Lung (tissue), 12 donors: Measurements from ENCODE around the gene FYB2. TPM values are rescaled to one million over a fixed set of nuclear protein-coding genes. Genes with fewer than 3 reads are reported as not detected.

ENCODE experiments used
- ATAC-seq: fragments of 200-7000 bp; cut with Tn5 transposase; one replicate; pipeline ENCODE4 v1.9.1; 2020; ENCODE audit warnings: moderate number of reproducible peaks; ENCODE audit not compliant: insufficient read depth, low FRiP score
- DNase-seq, 3 donors: peaks; one replicate each; pipeline ENCODE4 v3.0.0-alpha.2; 2013 to 2017
- H3K27ac ChIP-seq, 2 donors: one replicate each; pipeline ENCODE4 v1.5.1; 2013; ENCODE audit warnings: mild to moderate bottlenecking in 2 of 2, moderate library complexity in 2 of 2, control low read depth in 1 of 2, inconsistent platforms in 1 of 2, low read depth in 1 of 2, low read length in 1 of 2
- H3K27me3 ChIP-seq, 3 donors: one replicate each; pipeline ENCODE4 v1.5.1; 2013; ENCODE audit warnings: low read length in 2 of 3; ENCODE audit not compliant: control insufficient read depth in 3 of 3, insufficient read depth in 3 of 3
- H3K36me3 ChIP-seq, 4 donors: one replicate each; pipeline ENCODE4 v1.5.1; 2013; ENCODE audit warnings: low read length in 4 of 4, mild to moderate bottlenecking in 1 of 4, moderate library complexity in 1 of 4; ENCODE audit not compliant: control insufficient read depth in 4 of 4, insufficient read depth in 4 of 4
- H3K4me1 ChIP-seq, 5 donors: one replicate each; pipeline ENCODE4 v1.5.1; 2013; ENCODE audit warnings: low read length in 5 of 5, mild to moderate bottlenecking in 2 of 5, moderate library complexity in 1 of 5; ENCODE audit not compliant: control insufficient read depth in 5 of 5, insufficient read depth in 5 of 5
- H3K4me3 ChIP-seq: one replicate; pipeline ENCODE4 v1.5.1; 2013; ENCODE audit warnings: mild to moderate bottlenecking, control low read depth, moderate library complexity
- H3K9ac ChIP-seq, 2 donors: one replicate each; pipeline ENCODE4 v1.5.1; 2013; ENCODE audit warnings: low read length in 2 of 2, control low read depth in 1 of 2; ENCODE audit not compliant: insufficient read depth in 1 of 2
- H3K9me3 ChIP-seq, 4 donors: one replicate each; pipeline ENCODE4 v1.5.1; 2013; ENCODE audit warnings: low read length in 3 of 4, mild to moderate bottlenecking in 1 of 4, moderate library complexity in 1 of 4; ENCODE audit not compliant: control insufficient read depth in 4 of 4, insufficient read depth in 3 of 4
- WGBS, 2 donors: extraction: QIAGEN DNeasy Blood & Tissue Kit; methylation state at CpG; one replicate each; pipeline ENCODE4 v1.1.7; 2013; 5-methylcytosine and 5-hydroxymethylcytosine counted together
- polyA plus RNA-seq, 2 donors: library from polyadenylated mRNA; stranded (reverse); fragments of 200-250 nt; gene quantifications; one replicate each; pipeline ENCODE4 v1.2.1, GENCODE V29; 2013
- total RNA-seq, 2 donors: library from RNA; depleted of rRNA in 1 of 2; stranded (reverse); fragments of >200 nt in 1 of 2; gene quantifications; one replicate each; pipeline ENCODE4 v1.2.1, GENCODE V29; 2014 to 2021
- TF ChIP-seq, protein P1 (sequence below): IDR thresholded peaks from 2 replicates; pipeline ENCODE4 v1.5.1; 2012; ENCODE audit warnings: mild to moderate bottlenecking; ENCODE audit errors: control extremely low read depth, extremely low read depth
- donor health status: control.
- donor health status: control.
- donor health status: Bipolar disorder and iron deficiency.
- donor health status: healthy.
- donor health status: DM: yes; HTN: yes; CAD: no.

The FYB2 gene
- total and polyA plus RNA-seq, 4 donors, result 0.57 to 8.6 (median 3.0) TPM

DNA sequence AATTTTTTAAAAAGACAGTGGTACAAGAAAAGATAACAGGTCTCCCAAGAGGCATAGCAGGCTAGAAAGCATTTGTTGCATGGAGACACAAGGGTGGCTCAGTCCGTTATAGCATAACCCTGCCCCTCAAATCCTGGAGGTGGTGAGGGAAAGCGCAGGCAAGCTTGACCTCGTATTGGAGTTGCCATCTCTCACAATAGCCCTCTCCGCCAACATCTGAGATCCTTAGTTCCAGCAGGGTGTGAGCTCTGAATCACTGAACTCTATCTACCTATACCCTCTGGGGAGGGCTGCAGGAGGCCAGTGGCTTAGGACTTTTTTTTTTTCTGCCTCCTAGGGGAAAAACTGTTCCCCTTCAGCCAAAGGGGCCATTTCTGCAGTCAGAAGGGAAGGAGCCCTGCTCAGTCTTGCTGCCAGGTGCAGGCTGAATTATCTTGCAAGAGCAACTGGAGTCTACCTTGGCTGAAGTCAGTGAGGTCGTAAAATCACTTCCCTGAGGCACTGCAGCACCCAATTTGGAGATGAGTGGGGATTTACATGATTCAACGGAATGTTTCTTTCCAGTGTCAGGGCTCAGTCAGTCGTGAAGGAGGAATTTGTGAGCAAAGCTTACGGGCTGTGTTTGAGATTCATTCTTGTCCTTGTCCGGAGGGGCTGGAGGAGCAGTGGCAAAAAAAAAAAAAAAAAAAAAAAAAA, 18.2 kb upstream of the FYB2 start:
- Histone ChIP-seq H3K27me3 (no peaks in the 10 kb centered on the region), H3K4me3 (no peak overlapping the region), H3K27ac (no peak overlapping the region), H3K9me3 (peaks cover 0 to 7% (median 0%) of the 10 kb centered on the region in 4 donors), H3K9ac (no peak overlapping the region), H3K4me1 (peaks cover 0 to under 1% (median 0%) of the 10 kb centered on the region in 5 donors), H3K36me3 (no peaks in the 10 kb centered on the region)
- DNase-seq, result no peak
- 67 to 72% methylated on average over 9 of the region's 9 CpGs for WGBS, 2 donors
- TF ChIP-seq, protein P1, sequence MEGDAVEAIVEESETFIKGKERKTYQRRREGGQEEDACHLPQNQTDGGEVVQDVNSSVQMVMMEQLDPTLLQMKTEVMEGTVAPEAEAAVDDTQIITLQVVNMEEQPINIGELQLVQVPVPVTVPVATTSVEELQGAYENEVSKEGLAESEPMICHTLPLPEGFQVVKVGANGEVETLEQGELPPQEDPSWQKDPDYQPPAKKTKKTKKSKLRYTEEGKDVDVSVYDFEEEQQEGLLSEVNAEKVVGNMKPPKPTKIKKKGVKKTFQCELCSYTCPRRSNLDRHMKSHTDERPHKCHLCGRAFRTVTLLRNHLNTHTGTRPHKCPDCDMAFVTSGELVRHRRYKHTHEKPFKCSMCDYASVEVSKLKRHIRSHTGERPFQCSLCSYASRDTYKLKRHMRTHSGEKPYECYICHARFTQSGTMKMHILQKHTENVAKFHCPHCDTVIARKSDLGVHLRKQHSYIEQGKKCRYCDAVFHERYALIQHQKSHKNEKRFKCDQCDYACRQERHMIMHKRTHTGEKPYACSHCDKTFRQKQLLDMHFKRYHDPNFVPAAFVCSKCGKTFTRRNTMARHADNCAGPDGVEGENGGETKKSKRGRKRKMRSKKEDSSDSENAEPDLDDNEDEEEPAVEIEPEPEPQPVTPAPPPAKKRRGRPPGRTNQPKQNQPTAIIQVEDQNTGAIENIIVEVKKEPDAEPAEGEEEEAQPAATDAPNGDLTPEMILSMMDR, result no peak
- no peak for ATAC-seq

DNA sequence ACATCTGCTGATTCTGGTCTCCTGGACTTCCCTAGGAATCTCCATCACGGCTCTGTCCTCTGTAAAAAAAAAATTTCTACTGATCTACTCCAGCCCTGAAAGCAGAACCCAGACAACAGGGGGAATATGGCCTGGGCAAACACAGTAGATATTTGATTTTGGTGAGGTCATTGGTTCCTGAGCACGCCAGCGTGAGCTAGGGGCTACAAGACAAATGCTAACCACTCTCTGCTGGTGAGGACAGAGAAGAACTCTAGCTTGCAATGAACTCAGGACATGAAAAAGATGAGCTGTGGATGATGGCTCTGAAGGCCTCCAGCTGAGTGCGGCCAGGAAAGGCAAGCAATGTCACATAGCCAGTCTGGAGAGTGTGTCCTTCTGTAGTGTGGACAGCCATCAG, 17.2 kb upstream of the FYB2 start:
- WGBS, 2 donors, result 82 to 85% methylated on average over 4 of the region's 4 CpGs
- TF ChIP-seq, protein P1, result no peak
- Histone ChIP-seq H3K36me3 (no peaks in the 10 kb centered on the region), H3K27me3 (no peaks in the 10 kb centered on the region), H3K9ac (no peak overlapping the region), H3K4me1 (peaks cover 0 to 3% (median 0%) of the 10 kb centered on the region in 5 donors), H3K4me3 (no peak overlapping the region), H3K9me3 (peaks cover 0 to 7% (median 0%) of the 10 kb centered on the region in 4 donors), H3K27ac (no peak overlapping the region)
- DNase-seq (no peak), ATAC-seq (no peak)

DNA sequence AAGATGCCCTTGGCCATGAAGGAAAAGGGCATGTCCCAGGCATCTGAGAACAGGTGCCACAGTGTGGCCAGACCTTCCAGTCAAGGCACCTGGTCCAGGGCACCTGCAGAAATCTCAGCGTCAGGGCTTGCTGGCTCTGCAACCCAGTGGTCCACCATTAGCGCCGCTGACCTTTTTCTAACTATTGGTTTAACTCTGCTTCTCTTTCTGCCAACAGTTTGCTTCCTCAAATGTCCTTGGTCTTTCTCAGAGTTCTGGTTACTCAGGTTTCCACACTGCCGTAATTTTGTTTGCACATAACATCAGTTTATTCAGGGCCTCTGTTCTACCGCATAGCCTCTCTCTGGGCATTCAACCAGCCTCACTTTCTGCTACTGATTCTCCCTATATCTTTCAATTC, 16.5 kb upstream of the FYB2 start:
- TF ChIP-seq, protein P1, result no peak
- Histone ChIP-seq H3K27me3 (no peaks in the 10 kb centered on the region), H3K9ac (no peak overlapping the region), H3K4me3 (no peak overlapping the region), H3K27ac (no peak overlapping the region), H3K36me3 (no peaks in the 10 kb centered on the region), H3K4me1 (peaks cover 0 to 3% (median 0%) of the 10 kb centered on the region in 5 donors), H3K9me3 (peaks cover 0 to 7% (median 0%) of the 10 kb centered on the region in 4 donors)
- no peak for ATAC-seq
- DNase-seq, result no peak
- 92 to 95% methylated on average over 5 of the region's 5 CpGs for WGBS, 2 donors
